WTC11 (cell line): Measurements from ENCODE around the gene SMCP. TPM values are rescaled to one million over a fixed set of nuclear protein-coding genes. Genes with fewer than 3 reads are reported as not detected.

ENCODE experiments used
- ATAC-seq: fragments of 200-7000 bp; cut with Tn5 transposase; 2 replicates; pipeline ENCODE4 v1.10.0; 2021; ENCODE audit warnings: mild to moderate bottlenecking, moderate library complexity
- CTCF ChIA-PET: fragments of 300-600 bp; sonication (Branson Sonifier 250); formaldehyde crosslinking; loops from one replicate; lab custom pipeline; 2021; ENCODE audit warnings: antibody characterized with exemption; lab: Charles Lee
- POLR2A ChIA-PET: fragments of 350-600 bp; sonication (Branson Sonifier 250); formaldehyde crosslinking; loops from one replicate; lab custom pipeline; 2021; ENCODE audit warnings: antibody characterized with exemption; lab: Charles Lee
- DNase-seq: peaks from one replicate; pipeline ENCODE4 v3.0.0; 2021; ENCODE audit warnings: low spot score
- H3K27ac Mint-ChIP-seq: 2 replicates; pipeline ENCODE4 v1.8.0; 2021; ENCODE audit warnings: mixed read lengths
- H3K27me3 Mint-ChIP-seq: 2 replicates; pipeline ENCODE4 v1.8.0; 2021; ENCODE audit warnings: low read depth, mild to moderate bottlenecking, moderate library complexity, mixed read lengths
- H3K36me3 Mint-ChIP-seq: 2 replicates; pipeline ENCODE4 v1.8.0; 2021; ENCODE audit warnings: mixed read lengths
- H3K4me1 Mint-ChIP-seq: 2 replicates; pipeline ENCODE4 v1.8.0; 2022; ENCODE audit warnings: mixed read lengths
- H3K4me3 Mint-ChIP-seq: 2 replicates; pipeline ENCODE4 v1.8.0; 2021; ENCODE audit warnings: mild to moderate bottlenecking, moderate library complexity, mixed read lengths
- H3K9me3 Mint-ChIP-seq: 2 replicates; pipeline ENCODE4 v1.8.0; 2021; ENCODE audit warnings: mixed read lengths
- CDX4 ChIP-seq: fragments of 250-450 bp; sonication (Bioruptor Pico); IDR thresholded peaks from 2 replicates; pipeline ENCODE4 v1.9.0; 2021; ENCODE audit warnings: moderate library complexity, mild to moderate bottlenecking, inconsistent platforms, borderline replicate concordance
- CREB1 ChIP-seq: sonication (generic); formaldehyde crosslinking; IDR thresholded peaks from 2 replicates; pipeline ENCODE4 v1.8.0; 2023; ENCODE audit warnings: mild to moderate bottlenecking, missing genetic modification reagents
- E2F4 ChIP-seq: sonication (generic); formaldehyde crosslinking; IDR thresholded peaks from 2 replicates; pipeline ENCODE4 v1.8.1; 2022; ENCODE audit warnings: low read depth, mild to moderate bottlenecking, moderate library complexity, missing genetic modification reagents, borderline replicate concordance
- ELF4 ChIP-seq: sonication (generic); formaldehyde crosslinking; IDR thresholded peaks from 2 replicates; pipeline ENCODE4 v1.8.1; 2022; ENCODE audit warnings: low read depth, mild to moderate bottlenecking, moderate library complexity, missing genetic modification reagents
- ESRRA ChIP-seq: sonication (generic); formaldehyde crosslinking; IDR thresholded peaks from 2 replicates; pipeline ENCODE4 v1.8.1; 2022; ENCODE audit warnings: mild to moderate bottlenecking, missing genetic modification reagents, borderline replicate concordance
- FOXJ3 ChIP-seq: sonication (generic); formaldehyde crosslinking; IDR thresholded peaks from 2 replicates; pipeline ENCODE4 v1.9.0; 2021; ENCODE audit warnings: missing genetic modification reagents, mild to moderate bottlenecking, borderline replicate concordance
- GRHL2 ChIP-seq: fragments of 250-450 bp; sonication (Bioruptor Pico); IDR thresholded peaks from 2 replicates; pipeline ENCODE4 v1.8.0; 2022; ENCODE audit warnings: mild to moderate bottlenecking, moderate library complexity; ENCODE audit not compliant: insufficient replicate concordance, severe bottlenecking
- IRF1 ChIP-seq: sonication (generic); formaldehyde crosslinking; IDR thresholded peaks from 2 replicates; pipeline ENCODE4 v1.8.0; 2023; ENCODE audit warnings: missing genetic modification reagents
- IRF2 ChIP-seq: sonication (generic); formaldehyde crosslinking; IDR thresholded peaks from 2 replicates; pipeline ENCODE4 v1.8.0; 2022; ENCODE audit warnings: low read depth, missing genetic modification reagents, borderline replicate concordance
- KAT7 ChIP-seq: sonication (generic); formaldehyde crosslinking; IDR thresholded peaks from 2 replicates; pipeline ENCODE4 v1.8.1; 2023; ENCODE audit warnings: missing genetic modification reagents, mild to moderate bottlenecking, borderline replicate concordance
- MLX ChIP-seq: sonication (generic); formaldehyde crosslinking; IDR thresholded peaks from 2 replicates; pipeline ENCODE4 v1.8.1; 2023; ENCODE audit warnings: mild to moderate bottlenecking, missing genetic modification reagents, moderate library complexity
- NR2C2 ChIP-seq: sonication (generic); formaldehyde crosslinking; IDR thresholded peaks from 2 replicates; pipeline ENCODE4 v1.8.0; 2022; ENCODE audit warnings: mild to moderate bottlenecking, missing genetic modification reagents
- NR3C1 ChIP-seq: sonication (generic); formaldehyde crosslinking; conservative IDR thresholded peaks from 2 replicates; pipeline ENCODE4 v1.8.1; 2023; ENCODE audit warnings: low read depth, mild to moderate bottlenecking, missing genetic modification reagents
- OVOL2 ChIP-seq: fragments of 250-450 bp; sonication (Bioruptor Pico); IDR thresholded peaks from 2 replicates; pipeline ENCODE4 v1.9.0; 2021; ENCODE audit warnings: mild to moderate bottlenecking, borderline replicate concordance
- STAT6 ChIP-seq: sonication (generic); formaldehyde crosslinking; conservative IDR thresholded peaks from 2 replicates; pipeline ENCODE4 v1.8.1; 2023; ENCODE audit warnings: mild to moderate bottlenecking, low read depth, missing genetic modification reagents, moderate library complexity
- TEAD4 ChIP-seq: sonication (generic); formaldehyde crosslinking; IDR thresholded peaks from 2 replicates; pipeline ENCODE4 v1.8.0; 2022; ENCODE audit warnings: mild to moderate bottlenecking, missing genetic modification reagents
- ZNF121 ChIP-seq: sonication (generic); formaldehyde crosslinking; IDR thresholded peaks from 2 replicates; pipeline ENCODE4 v1.8.0; 2023; ENCODE audit warnings: missing genetic modification reagents
- ZNF671 ChIP-seq: fragments of 250-450 bp; sonication (Bioruptor Pico); IDR thresholded peaks from 2 replicates; pipeline ENCODE4 v1.8.0; 2021; ENCODE audit warnings: mild to moderate bottlenecking
- total RNA-seq: library from RNA; stranded (reverse); gene quantifications from 3 replicates; pipeline ENCODE4 v1.2.3, GENCODE V29; 2021

SMCP gene
- total RNA-seq, 1 experiment from 2014 or later, result not detected

- no peak for TF ChIP-seq IRF1
Measured at GRCh38 chr1:152879559-152880198, 1.6 kb downstream of the SMCP start (continued).

GRCh38 chr1:152880316-152880715 lies 2.2 kb downstream of the SMCP start:
- Mint-ChIP-seq H3K4me3 (no peak overlapping the region), H3K27ac (no peak overlapping the region), H3K36me3 (peaks cover 3% of the 10 kb centered on the region), H3K27me3 (no peaks in the 10 kb centered on the region; the same call in 1 of the 2 replicates), H3K9me3 (peaks cover 33% of the 10 kb centered on the region), H3K4me1 (no peaks in the 10 kb centered on the region)
- CTCF ChIA-PET, result interaction anchor here (0.6 to 3.6 kb wide), 3 partner anchors 10 to 313 kb away, joined by 4 to 60 read pairs (median 7); no protein-coding TSS in a partner anchor
- DNase-seq (no peak), ATAC-seq (no peak)
- POLR2A ChIA-PET, result no interaction called here
- no peak for TF ChIP-seq CDX4
- no peak for TF ChIP-seq KAT7 (CRISPR knock-in tag)
- TF ChIP-seq OVOL2 (CRISPR knock-in tag), result no peak
- TF ChIP-seq ESRRA, result no peak

GRCh38 chr1:152880907-152881306 lies 2.8 kb downstream of the SMCP start:
- H3K27me3 Mint-ChIP-seq, result no peaks in the 10 kb centered on the region; the same call in 1 of the 2 replicates
- peaks cover 3% of the 10 kb centered on the region for H3K36me3 Mint-ChIP-seq
- H3K4me1 Mint-ChIP-seq, result no peaks in the 10 kb centered on the region
- no peak for DNase-seq
- CTCF ChIA-PET, result no interaction called here
- no peak for ATAC-seq
- H3K9me3 Mint-ChIP-seq, result peaks cover 33% of the 10 kb centered on the region
- POLR2A ChIA-PET, result no interaction called here
- H3K4me3 Mint-ChIP-seq, result no peak overlapping the region
- TF ChIP-seq IRF2 (CRISPR knock-in tag) (no peak), MLX (CRISPR knock-in tag) (no peak), E2F4 (CRISPR knock-in tag) (no peak), STAT6 (CRISPR knock-in tag) (no peak), NR2C2 (CRISPR knock-in tag) (no peak), GRHL2 (no peak), ZNF671 (CRISPR knock-in tag) (no peak), CREB1 (no peak), ELF4 (CRISPR knock-in tag) (no peak), NR3C1 (no peak), FOXJ3 (CRISPR knock-in tag) (no peak), TEAD4 (CRISPR knock-in tag) (no peak), ZNF121 (no peak)
- TF ChIP-seq, all 79 proteins: peak for 0
- no peak overlapping the region for H3K27ac Mint-ChIP-seq
